ENCODE data around the gene CD244.
"Not testable (repeated sequence)": the region's sequence is repeated elsewhere in the genome, so short reads cannot be mapped to it uniquely, and the experiment has no call there.

CD244 gene

GRCh38 chr1:160877221-160877620 lies 14.5 kb upstream of the CD244 start:
- no peak for DNase-seq (ENCODE audit: low read depth)
- no peak overlapping the region for H3K4me3 ChIP-seq (replicated peaks; ENCODE audit: low read depth, low read length)
- TF ChIP-seq CTCF (IDR thresholded peaks at IDR 0.05; ENCODE audit: low read length, missing control alignments), result no peak

GRCh38 chr1:160876311-160876710 lies 13.6 kb upstream of the CD244 start:
- DNase-seq (ENCODE audit: low read depth), result peak; percentile 25
- H3K4me3 ChIP-seq (replicated peaks; ENCODE audit: low read depth, low read length), result no peak overlapping the region
- TF ChIP-seq CTCF (IDR thresholded peaks at IDR 0.05; ENCODE audit: low read length, missing control alignments), result no peak

GRCh38 chr1:160875591-160875990 lies 12.9 kb upstream of the CD244 start:
- DNase-seq (ENCODE audit: low read depth); H3K4me3 ChIP-seq (replicated peaks; ENCODE audit: low read depth, low read length): not testable (repeated sequence)

- no peak overlapping the region for H3K4me3 ChIP-seq (replicated peaks; ENCODE audit: low read depth, low read length)
- TF ChIP-seq CTCF (IDR thresholded peaks at IDR 0.05; ENCODE audit: low read length, missing control alignments), result no peak
- no peak for DNase-seq (ENCODE audit: low read depth)
These were observed 12.2 kb upstream of the CD244 start for GRCh38 chr1:160874935-160875334.

GRCh38 chr1:160868141-160868540 lies 5.5 kb upstream of the CD244 start:
- DNase-seq (ENCODE audit: low read depth), result no peak
- TF ChIP-seq CTCF (IDR thresholded peaks at IDR 0.05; ENCODE audit: low read length, missing control alignments), result no peak
- no peak overlapping the region for H3K4me3 ChIP-seq (replicated peaks; ENCODE audit: low read depth, low read length)

GRCh38 chr1:160867651-160868050 lies 5.0 kb upstream of the CD244 start:
- H3K4me3 ChIP-seq (replicated peaks; ENCODE audit: low read depth, low read length); DNase-seq (ENCODE audit: low read depth): not testable (repeated sequence)

GRCh38 chr1:160866695-160867260 lies 4.1 kb upstream of the CD244 start:
- no peak for DNase-seq (ENCODE audit: low read depth)
- no peak for TF ChIP-seq CTCF (IDR thresholded peaks at IDR 0.05; ENCODE audit: low read length, missing control alignments)
- H3K4me3 ChIP-seq (replicated peaks; ENCODE audit: low read depth, low read length), result no peak overlapping the region

GRCh38 chr1:160866001-160866694 lies 3.5 kb upstream of the CD244 start:
- no peak for DNase-seq (ENCODE audit: low read depth)
- TF ChIP-seq CTCF (IDR thresholded peaks at IDR 0.05; ENCODE audit: low read length, missing control alignments), result no peak

More at GRCh38 chr1:160866001-160866694, 3.5 kb upstream of the CD244 start:
- H3K4me3 ChIP-seq (replicated peaks; ENCODE audit: low read depth, low read length), result no peak overlapping the region
